DMS 273 (cell line): Measurements from ENCODE around the gene HK3.

ENCODE experiments used
- DNase-seq: peaks from one replicate; lab custom pipeline; 2025; ENCODE audit not compliant: unreplicated experiment; lab: John Stamatoyannopoulos, UW

HK3 gene

GRCh38 chr5:176851380-176851779, 47.8 kb downstream of the HK3 start:
- DNase-seq, result no peak

- no peak for DNase-seq
Observed at GRCh38 chr5:176850371-176851245, 48.5 kb downstream of the HK3 start.

DNA sequence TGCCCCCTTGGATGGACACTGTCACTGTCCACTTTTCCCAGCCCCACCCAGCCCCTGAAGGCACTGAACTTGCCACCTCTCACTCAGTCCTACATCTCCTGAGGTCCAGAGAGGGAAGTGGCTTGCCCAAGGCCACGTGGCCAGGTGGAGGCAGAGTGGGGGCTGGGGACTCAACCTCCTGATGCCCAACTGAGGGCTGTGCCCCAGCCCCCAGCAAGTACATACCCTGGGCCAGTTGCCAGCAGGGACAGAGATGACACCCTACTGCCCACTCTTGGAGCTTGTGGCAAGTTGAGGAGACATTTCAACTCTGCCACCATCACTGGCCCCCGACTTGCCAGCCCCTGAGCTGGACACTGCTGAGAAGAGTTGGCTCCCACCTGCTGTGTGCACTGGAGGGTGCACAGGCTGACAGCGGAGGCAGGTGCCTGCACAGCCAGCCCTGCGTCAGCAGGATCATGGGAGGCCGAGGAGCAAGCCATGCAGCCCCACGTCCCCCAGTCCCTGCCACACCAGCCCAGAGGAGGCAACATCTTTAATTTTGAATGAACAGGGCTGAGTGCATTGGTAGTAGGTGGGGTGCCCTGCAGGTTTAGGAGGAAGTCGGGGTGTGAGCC, 49.4 kb downstream of the HK3 start:
- DNase-seq, result no peak

DNA sequence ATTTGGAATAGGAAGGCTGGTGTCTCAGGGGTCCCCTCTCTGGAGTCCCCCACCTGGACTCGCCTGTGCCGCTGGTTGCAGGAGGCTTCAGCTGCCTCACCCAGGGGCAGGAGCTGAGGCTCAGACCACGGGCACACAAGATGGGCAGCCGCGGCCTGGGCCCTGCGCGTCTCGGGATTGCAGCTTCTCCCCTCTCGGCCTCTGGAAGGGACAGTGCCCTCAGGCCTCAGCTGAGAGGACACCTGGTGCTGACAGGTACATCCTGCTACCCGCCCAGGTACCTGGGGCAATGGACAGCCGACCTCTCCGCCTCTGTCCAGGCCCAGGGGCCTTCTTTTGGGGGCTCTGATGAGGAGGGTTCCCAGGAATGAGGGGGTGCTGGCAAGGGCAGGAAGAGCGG, 50.5 kb downstream of the HK3 start:
- no peak for DNase-seq

DNA sequence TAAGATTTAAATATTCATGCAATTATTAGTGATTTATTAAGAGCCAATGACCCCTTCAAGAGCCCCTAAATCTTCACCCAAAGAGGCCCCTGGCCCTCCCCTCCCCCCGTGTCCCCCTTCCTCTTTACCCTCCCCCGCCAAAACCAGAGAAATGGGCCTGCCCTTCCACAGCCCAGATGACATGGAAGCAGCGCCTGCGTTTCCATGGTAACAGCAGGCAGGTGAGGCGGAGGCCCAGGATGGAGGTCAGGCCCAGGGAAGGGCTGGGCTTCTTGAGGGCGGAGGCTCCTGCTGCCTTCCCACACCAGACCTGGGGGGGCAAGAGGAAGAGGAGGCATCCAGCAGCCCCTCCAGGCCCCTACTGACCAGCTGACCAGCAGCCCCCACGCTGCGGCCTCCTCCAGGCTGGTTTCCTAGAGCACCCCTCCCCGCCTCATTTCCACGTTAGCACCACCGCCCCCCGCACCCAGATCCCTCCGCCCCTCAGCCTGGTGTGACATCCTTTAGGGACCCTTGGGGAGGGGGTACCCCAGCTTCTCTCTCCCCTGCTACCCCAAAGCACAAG, 51.3 kb downstream of the HK3 start:
- DNase-seq, result peak; percentile 23

DNA sequence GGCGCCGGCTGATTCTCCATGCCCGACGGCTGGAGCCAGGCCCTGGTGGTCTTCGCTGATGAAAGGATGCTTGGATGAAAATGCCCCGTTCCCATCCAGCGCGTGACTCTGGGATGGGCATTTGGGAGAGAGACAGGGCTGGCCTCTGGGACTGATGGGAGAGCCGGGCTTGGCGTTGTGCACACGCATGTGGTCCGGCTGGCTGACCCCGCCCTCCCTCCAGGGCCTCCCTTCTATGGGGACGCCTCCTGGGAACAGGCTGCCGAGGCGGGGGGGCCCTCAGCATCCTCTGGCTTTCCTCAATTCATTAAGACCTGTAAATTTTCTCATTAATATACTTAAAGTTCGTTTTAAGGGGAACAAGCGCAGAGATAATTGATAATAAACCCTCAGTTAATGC, 52.0 kb downstream of the HK3 start:
- no peak for DNase-seq

GRCh38 chr5:176846335-176847140, 52.6 kb downstream of the HK3 start:
- peak; percentile 51 for DNase-seq

DNA sequence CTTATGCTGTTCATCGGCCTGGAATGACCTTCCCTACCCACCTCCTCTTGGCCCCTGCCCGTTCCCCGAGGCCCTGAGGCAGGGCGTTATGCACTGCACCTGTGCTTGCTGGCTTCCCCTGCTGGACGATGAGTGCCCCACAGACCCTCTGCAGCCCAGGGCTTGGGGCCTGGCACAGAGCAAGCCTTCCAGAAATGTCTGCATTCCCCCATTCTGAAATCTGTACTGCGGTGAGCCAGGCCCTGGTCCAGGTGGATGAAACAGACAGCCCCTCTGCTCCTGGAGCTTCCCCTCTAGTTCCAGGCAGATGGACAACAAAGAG, 53.8 kb downstream of the HK3 start:
- no peak for DNase-seq

- peak; percentile 83 for DNase-seq
Observed at GRCh38 chr5:176844706-176845391, 54.3 kb downstream of the HK3 start.

DNA sequence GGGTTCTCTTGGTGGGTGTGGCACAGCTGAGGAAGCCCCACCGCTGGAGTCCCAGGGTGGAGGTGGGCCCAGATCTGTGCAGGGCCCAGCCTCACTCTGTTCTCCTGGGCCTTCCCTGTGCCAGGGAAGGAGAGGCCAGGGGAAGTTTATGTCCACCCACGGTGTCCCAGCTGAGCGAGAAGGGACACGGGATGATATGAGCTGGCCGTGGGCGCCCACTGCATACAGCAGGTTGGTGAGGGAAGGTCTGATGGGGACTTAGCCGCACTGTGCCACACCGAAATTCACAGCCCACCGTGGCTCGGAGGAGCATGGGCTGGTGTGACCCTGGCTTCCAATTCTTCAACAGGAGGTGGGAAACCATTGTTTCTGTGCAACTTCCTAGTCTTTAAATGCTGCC, 54.9 kb downstream of the HK3 start:
- no peak for DNase-seq

- peak; percentile 26 for DNase-seq
Observed at GRCh38 chr5:176843673-176844072, 55.5 kb downstream of the HK3 start.

- no peak for DNase-seq
Observed at GRCh38 chr5:176837707-176838115, 61.4 kb downstream of the HK3 start.

- DNase-seq, result peak; percentile 69
Observed at GRCh38 chr5:176836811-176837706, 62.1 kb downstream of the HK3 start.

DNA sequence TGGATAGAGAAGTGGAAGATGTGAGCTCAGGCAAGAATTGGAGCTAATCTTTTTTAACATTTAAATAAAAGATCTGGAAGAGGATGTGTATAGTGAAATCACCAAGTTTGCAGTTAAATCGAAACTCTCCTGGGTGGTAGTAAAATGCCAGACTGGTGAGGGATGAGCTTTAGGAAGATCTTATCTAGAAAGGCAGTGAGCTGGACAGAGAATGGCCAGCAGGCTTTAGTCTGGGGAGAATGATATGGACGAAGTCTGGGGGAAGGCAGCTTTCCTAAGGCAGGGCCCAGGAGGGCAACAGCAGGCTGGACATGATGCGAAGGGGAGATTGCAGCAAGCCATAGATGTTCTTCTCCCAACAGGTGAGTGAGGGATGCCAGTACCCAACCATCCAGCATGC, 63.2 kb downstream of the HK3 start:
- no peak for DNase-seq

DNA sequence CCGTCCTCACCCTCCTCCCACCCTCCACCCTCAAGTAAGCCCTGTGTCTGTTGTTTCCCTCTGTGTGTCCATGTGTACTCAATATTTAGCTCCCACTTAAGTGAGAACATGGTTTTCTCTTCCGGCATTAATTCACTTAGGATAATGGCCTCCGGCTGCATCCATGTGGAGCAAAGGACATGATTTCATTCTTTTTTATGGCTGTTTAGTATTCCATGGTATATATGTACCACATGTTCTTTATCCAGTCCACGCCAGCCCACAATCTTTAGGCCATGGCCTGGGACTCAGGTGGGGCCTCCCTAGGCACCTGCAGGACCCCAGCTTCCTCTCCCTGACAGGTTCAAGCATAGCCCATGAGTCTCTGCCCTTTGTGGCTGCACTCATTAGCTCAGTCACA, 65.9 kb downstream of the HK3 start:
- DNase-seq, result no peak

DNA sequence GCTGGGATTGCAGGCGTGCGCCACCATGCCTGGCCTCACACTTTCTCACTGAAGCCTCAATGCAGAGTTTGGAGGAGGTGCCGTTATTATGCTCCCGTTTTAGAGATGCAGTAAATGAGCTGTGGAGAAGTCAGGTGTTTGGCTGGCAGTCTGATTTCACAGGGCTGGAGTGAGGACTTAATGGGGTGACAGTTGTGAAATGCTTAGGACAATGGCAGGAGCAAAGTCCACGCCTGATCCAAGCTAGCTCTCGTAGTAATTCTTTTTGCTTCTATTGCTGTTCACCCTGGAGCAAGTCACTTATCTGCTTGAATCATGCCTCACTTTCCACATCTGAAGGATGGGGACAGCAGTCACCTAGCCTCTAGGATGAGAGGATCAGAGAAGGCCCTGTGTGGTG, 67.0 kb downstream of the HK3 start:
- DNase-seq, result no peak

- no peak for DNase-seq
Observed at GRCh38 chr5:176831425-176831824, 67.7 kb downstream of the HK3 start.

GRCh38 chr5:176830995-176831423, 68.1 kb downstream of the HK3 start:
- peak; percentile 44 for DNase-seq
